ENCODE results near the gene APBA1. TPM values are rescaled to one million over a fixed set of nuclear protein-coding genes. Genes with fewer than 3 reads are reported as not detected.

APBA1 gene
- total RNA-seq, 1 donor from 2014 or later, result 13.0 TPM

GRCh38 chr9:69715096-69715495 is 42.9 kb upstream of the APBA1 start:
- Mint-ChIP-seq H3K4me3 (ENCODE audit: unreplicated experiment) (no peak overlapping the region), H3K36me3 (ENCODE audit: unreplicated experiment) (no peaks in the 10 kb centered on the region), H3K9me3 (ENCODE audit: unreplicated experiment) (no peaks in the 10 kb centered on the region), H3K27me3 (ENCODE audit: unreplicated experiment) (no peaks in the 10 kb centered on the region), H3K4me1 (ENCODE audit: low read depth, unreplicated experiment) (no peaks in the 10 kb centered on the region), H3K27ac (ENCODE audit: unreplicated experiment) (no peak overlapping the region)
- no peak for DNase-seq
- TF ChIP-seq, protein P1, sequence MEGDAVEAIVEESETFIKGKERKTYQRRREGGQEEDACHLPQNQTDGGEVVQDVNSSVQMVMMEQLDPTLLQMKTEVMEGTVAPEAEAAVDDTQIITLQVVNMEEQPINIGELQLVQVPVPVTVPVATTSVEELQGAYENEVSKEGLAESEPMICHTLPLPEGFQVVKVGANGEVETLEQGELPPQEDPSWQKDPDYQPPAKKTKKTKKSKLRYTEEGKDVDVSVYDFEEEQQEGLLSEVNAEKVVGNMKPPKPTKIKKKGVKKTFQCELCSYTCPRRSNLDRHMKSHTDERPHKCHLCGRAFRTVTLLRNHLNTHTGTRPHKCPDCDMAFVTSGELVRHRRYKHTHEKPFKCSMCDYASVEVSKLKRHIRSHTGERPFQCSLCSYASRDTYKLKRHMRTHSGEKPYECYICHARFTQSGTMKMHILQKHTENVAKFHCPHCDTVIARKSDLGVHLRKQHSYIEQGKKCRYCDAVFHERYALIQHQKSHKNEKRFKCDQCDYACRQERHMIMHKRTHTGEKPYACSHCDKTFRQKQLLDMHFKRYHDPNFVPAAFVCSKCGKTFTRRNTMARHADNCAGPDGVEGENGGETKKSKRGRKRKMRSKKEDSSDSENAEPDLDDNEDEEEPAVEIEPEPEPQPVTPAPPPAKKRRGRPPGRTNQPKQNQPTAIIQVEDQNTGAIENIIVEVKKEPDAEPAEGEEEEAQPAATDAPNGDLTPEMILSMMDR (IDR thresholded peaks at IDR 0.05; ENCODE audit: partially characterized antibody, unreplicated experiment), result no peak

GRCh38 chr9:69697475-69697874 is 25.3 kb upstream of the APBA1 start:
- DNase-seq, result no peak
- Mint-ChIP-seq H3K27ac (ENCODE audit: unreplicated experiment) (no peak overlapping the region), H3K4me1 (ENCODE audit: low read depth, unreplicated experiment) (no peaks in the 10 kb centered on the region), H3K27me3 (ENCODE audit: unreplicated experiment) (no peaks in the 10 kb centered on the region), H3K36me3 (ENCODE audit: unreplicated experiment) (peaks cover 43% of the 10 kb centered on the region), H3K4me3 (ENCODE audit: unreplicated experiment) (no peak overlapping the region), H3K9me3 (ENCODE audit: unreplicated experiment) (peaks cover 16% of the 10 kb centered on the region)
- TF ChIP-seq, protein P1 (IDR thresholded peaks at IDR 0.05; ENCODE audit: partially characterized antibody, unreplicated experiment), result no peak

DNA sequence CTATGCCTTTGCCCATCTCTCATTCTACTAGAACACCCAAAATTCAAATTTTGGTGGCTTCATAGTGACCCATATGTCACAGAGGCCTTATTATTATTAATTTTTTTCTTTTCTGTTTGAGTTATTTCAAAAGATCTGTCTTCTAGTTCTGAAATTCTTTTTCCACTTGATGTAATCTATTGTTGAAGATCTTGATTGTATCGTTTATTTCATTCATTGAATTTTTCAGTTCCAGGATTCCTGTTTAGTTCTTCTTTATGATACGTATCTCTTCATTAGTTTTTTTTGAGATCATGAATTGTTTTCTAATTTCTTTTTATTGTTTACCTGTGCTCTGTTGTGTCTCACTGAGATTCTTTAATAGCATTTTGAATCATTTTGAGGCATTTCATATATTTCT is 24.6 kb upstream of the APBA1 start:
- Mint-ChIP-seq H3K4me3 (ENCODE audit: unreplicated experiment) (no peak overlapping the region), H3K27ac (ENCODE audit: unreplicated experiment) (no peak overlapping the region)

DNA sequence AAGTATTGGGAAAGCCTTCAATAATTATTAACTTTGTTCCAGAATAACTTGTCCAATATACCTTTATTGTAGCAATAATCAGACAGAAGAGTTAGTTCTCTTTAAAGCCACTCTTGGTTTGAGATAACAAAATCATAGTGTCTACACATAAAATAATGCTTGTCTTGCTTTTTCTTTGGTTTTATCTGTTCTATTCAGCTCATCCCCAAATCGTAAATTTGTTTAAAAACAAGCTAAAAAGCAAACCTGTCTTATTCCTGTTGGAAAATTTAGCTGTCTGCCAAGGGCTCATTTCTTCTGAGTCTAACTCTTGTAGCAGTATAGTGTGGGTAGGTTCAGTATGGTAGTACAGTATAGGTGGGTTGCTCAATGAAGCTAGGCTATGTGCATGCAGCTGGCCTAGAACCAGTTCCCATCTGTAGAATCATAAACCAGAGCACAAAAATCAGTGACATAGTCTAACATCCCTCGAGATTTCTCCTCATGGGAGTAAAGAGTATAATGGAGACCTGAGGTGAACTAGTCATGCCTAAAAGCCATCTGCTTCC is 17.9 kb upstream of the APBA1 start:
- Mint-ChIP-seq H3K36me3 (ENCODE audit: unreplicated experiment) (peaks cover 9% of the 10 kb centered on the region), H3K27me3 (ENCODE audit: unreplicated experiment) (no peaks in the 10 kb centered on the region), H3K27ac (ENCODE audit: unreplicated experiment) (peak overlapping the region; percentile 31), H3K4me1 (ENCODE audit: low read depth, unreplicated experiment) (peaks cover 8% of the 10 kb centered on the region), H3K4me3 (ENCODE audit: unreplicated experiment) (no peak overlapping the region), H3K9me3 (ENCODE audit: unreplicated experiment) (peaks cover 3% of the 10 kb centered on the region)
- TF ChIP-seq, protein P1 (IDR thresholded peaks at IDR 0.05; ENCODE audit: partially characterized antibody, unreplicated experiment), result no peak
- no peak for DNase-seq

More for the DNA sequence above, 24.6 kb upstream of the APBA1 start:
- Mint-ChIP-seq H3K4me1 (ENCODE audit: low read depth, unreplicated experiment) (no peaks in the 10 kb centered on the region), H3K9me3 (ENCODE audit: unreplicated experiment) (peaks cover 16% of the 10 kb centered on the region), H3K36me3 (ENCODE audit: unreplicated experiment) (peaks cover 40% of the 10 kb centered on the region), H3K27me3 (ENCODE audit: unreplicated experiment) (no peaks in the 10 kb centered on the region)
- TF ChIP-seq, protein P1 (IDR thresholded peaks at IDR 0.05; ENCODE audit: partially characterized antibody, unreplicated experiment), result no peak
- DNase-seq, result no peak

- no peaks in the 10 kb centered on the region for H3K27me3 Mint-ChIP-seq (ENCODE audit: unreplicated experiment)
- no peaks in the 10 kb centered on the region for H3K4me1 Mint-ChIP-seq (ENCODE audit: low read depth, unreplicated experiment)
- no peak for DNase-seq
- no peaks in the 10 kb centered on the region for H3K36me3 Mint-ChIP-seq (ENCODE audit: unreplicated experiment)
- peak overlapping the region; percentile 43 for H3K27ac Mint-ChIP-seq (ENCODE audit: unreplicated experiment)
- H3K9me3 Mint-ChIP-seq (ENCODE audit: unreplicated experiment), result no peaks in the 10 kb centered on the region
- no peak overlapping the region for H3K4me3 Mint-ChIP-seq (ENCODE audit: unreplicated experiment)
- TF ChIP-seq, protein P1 (IDR thresholded peaks at IDR 0.05; ENCODE audit: partially characterized antibody, unreplicated experiment), result no peak
These were observed 11.8 kb upstream of the APBA1 start for GRCh38 chr9:69683927-69684326.
